NCI-H774 (cell line): ENCODE measurements around the gene WEE1.
"Not testable (repeated sequence)": the region's sequence is repeated elsewhere in the genome, so short reads cannot be mapped to it uniquely, and the experiment has no call there.

Source experiments
- DNase-seq: peaks from one replicate; lab custom pipeline; 2025; lab: John Stamatoyannopoulos, UW

WEE1 gene

DNA sequence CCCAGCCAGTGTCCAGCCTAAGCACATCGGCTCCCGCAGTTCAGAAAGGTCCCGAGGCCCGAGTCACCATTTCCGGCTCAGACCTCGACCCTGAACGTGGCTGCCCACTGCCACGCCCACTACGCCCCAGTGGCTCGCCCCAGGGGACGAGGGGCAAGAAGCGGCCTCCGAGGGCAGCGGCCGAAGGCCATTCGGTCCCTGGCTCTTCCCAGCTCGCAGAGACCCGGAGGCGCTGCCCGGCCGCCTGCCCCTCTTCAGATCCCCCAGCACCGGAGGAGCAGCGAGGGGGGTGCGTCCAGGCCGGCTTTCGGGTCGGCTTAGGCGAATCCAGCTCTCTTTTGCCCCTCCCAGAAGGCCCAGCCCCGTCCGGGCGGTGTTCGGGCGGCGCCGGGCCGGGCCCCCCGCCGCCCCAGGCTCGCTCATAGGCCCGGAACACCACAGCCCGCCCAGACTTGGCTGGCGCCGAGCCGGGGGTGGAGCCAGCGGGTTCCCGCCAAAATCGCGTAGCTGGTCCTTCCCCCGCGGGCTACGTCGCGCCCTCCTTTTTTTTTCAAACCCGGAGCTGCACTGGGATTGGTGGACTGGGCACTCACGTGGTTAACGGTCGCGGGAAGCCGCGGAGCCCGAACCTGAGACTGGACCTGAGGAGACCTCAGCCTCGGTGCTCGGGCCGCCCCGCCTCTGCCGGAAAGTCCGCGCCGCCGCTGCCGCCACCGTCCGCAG lies at the start of gene WEE1:
Gene WEE1 (plus strand): TSS at position 619 of the 723 bp plus-strand sequence. CDS start 264 bp downstream, outside the sequence.
- peak; percentile 99 for DNase-seq

DNA sequence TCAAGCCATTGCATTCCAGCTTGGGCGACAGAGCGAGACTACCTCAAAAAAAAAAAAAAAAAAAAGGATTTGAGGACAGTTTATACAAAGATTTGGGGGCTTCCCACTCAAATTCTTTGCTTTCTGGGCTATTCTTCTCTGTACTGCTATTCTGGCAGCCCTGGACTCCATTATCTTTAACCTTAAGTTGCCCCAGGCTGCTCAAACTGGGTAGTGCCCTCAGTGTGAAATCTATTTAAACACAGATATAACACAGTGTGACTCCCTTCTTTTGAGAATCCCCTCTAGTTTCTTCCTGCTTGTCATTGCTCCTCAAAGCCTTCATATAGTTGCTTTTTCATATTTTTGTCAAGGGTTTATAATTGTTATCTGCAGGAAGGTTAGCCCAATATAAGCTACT lies 49.5 kb upstream of the WEE1 start:
- DNase-seq = no peak

DNA sequence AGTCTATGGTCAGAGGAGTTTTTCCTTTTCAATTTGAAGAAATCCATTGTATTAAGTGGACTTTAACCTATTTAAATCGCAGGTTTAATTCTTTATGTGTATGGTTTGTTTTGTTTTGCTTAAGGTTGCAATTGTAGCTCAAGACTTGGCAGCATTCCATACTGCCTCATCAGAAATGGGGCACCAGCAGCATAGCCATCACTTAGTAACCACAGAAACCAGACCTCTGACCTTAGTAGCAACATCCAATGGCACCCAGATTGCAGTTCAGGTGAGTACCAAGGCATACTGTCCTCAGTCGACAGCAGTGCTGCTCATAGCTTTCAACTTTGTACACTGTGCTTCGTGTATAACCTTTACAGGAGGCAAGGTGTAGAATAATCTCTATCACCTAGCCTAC lies 48.4 kb upstream of the WEE1 start:
- no peak for DNase-seq

DNA sequence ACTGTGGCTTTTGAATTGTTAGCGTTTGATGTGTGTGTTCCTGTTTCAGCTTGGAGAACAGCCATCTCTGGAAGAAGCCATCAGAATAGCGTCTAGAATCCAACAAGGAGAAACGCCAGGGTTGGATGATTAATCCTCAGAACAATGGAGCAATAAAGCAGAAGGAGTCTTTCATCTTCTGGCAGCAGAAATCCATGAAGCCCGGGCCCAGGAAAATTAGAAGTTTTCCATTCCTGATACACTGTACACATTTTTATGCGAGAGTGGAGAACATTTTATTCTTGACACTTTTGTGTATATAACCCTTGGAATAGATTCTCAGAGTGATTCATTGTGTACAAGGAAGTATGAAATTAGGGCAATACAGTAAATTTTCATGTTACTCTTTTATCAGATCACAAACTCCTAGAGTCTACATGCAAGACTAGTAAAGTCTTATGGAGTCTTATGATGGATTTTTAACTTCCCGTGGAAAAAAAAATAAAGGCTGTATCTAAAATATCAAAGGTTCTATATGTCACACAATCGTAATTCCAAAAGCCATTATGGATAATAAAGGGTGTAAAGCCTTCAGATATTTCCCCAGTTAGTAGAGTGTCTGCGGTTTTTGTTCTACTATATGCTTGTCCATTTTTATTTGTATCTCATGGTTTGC lies 45.9 kb upstream of the WEE1 start:
- DNase-seq = no peak

DNA sequence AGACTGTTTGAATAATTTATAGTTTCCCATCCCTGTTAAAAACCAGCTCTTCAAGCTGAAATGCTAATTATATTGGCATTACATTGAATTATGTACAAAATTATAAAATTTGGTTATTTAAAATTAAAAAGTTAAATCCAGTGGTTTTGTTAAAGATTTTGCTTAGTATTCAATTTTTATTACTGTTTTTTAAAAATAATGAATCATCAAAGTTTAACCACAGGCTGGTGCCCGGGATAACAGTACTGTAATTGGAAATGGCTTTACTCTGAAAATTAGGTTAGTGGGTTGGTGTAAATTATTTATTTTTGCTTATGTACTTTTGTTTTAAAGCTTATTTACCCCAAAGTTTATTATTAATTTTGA lies 45.4 kb upstream of the WEE1 start:
- no peak for DNase-seq

DNA sequence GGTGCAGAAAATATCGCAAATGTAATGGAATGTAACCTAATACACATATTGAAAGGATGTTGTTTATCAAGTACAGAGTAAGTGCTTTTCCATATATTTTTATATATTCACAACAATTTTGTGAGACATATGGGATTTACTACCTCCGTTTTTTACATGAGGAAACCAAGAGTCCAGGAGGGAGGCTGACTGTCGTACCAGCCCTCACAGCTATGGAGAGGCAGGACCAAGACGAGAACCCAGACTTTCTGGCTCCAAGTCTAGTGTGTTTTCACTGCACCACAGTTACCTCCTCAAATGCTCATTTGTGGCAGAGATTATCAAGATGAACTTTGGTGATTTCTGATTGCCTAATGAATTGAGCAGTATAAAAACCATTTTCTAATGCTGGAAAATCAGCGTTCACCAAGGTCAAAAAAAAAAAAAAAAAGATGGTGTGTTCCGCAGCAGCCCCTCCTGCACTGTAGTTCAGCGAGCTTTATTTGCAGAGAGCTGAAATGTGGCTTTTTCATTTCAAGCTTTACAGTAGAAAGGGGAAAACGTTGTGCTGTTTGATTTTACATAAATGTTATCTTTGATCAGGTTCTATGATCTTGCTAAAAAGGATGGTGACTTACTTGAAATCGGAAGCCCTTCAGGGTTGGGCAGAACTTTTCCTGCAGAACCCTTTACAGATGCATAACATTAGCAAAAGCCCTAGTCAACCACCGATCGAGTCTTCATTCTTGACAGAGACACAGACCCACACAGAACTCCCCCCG lies 44.7 kb upstream of the WEE1 start:
- DNase-seq = no peak

DNA sequence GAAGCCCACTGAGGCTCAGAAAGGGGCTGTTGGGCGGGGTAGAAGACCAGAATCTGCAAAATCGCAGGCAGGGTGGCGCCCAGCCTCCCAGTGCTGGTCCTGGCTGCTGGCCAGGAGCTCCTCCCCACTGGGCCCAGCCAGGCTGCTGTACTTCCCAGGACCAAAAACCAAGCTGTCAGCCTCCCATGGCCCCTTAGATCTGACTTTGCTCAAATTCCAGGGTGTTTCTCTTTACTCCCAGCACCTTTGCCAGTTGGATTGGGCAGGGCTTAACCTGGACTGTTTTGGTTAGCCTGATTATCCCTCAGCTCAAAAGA lies 44.2 kb upstream of the WEE1 start:
- DNase-seq = no peak

DNA sequence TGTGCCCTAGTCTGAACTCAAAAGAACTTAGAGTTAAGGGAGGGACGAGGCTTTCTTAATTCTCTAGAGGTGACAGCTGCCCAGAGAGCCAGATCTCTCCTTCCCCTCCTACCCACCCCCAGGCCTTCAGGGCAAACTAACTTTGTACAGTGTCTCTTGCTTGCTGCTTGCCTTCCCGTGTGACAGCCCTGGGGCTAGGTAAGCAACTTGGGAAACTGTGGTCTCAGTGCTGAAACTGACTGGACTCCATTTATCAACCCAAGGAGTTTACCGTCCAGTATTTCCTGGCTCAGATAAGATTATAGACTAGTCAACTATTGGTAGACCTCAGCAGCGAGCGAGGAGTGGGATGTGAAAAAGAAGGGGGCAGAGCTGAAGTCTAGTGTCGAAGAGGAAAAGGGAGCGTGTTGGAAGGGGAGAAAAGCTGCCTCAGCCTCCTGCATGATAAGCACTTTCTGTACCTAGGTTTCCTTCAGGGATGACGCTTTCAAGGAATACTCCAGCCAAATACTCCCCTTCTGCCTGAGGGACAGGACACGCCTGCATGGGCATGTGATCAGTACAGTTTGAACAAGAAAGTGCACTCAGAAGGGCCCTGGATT lies 43.3 kb upstream of the WEE1 start:
- DNase-seq = no peak

DNA sequence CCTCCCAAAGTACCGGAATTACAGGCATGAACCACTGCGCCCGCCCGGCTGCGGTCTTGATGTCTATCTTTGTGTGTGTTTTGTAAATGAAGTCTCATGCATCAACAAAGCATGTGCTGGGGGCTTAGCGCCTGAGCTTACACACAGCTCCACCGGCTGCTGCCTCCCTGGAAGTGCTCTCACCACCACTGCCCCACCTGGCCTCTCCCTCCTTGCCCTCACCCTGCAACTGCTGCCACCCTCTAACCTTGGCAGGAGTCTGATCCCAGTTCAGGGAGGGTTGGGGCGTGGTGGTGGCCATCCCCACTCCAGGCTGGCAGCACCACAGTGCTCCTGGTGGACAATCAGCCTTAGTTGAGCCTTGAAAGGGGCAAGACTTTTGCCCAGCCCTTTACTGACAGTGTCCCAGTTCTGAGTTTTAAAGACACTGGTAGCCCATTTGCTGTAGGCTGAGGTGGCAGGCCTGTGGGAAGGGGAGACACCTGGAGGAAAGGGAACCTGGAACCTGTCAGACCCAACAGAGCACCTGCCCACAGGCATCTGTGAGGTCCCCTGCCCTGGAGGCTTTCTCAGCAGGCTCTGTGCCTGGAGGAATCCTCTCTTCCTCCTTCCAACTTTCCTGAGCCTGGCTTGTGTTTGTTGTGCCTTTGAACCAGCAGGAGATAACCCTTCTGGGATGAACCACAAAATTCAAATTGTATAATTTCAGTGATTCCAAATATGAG lies 42.4 kb upstream of the WEE1 start:
- no peak for DNase-seq

DNA sequence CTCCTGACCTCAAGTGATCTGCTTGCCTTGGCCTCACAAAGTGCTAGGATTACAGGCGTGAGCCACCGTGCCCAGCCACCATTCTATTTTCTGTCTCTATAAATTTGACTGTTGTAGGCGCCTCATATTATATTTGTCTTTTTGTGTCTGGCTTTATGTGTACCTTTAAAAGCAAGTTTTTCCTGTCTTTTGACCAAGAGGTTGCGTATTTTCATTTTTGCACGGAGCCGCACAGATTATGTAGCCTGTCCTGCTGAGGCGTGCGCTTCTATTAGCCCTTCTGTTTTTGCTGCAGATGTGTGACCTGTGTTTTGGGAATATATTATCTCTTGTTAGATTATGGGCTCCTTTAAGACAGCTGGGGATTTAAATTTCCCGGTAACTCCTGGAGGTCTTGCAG lies 40.4 kb upstream of the WEE1 start:
- no peak for DNase-seq

DNA sequence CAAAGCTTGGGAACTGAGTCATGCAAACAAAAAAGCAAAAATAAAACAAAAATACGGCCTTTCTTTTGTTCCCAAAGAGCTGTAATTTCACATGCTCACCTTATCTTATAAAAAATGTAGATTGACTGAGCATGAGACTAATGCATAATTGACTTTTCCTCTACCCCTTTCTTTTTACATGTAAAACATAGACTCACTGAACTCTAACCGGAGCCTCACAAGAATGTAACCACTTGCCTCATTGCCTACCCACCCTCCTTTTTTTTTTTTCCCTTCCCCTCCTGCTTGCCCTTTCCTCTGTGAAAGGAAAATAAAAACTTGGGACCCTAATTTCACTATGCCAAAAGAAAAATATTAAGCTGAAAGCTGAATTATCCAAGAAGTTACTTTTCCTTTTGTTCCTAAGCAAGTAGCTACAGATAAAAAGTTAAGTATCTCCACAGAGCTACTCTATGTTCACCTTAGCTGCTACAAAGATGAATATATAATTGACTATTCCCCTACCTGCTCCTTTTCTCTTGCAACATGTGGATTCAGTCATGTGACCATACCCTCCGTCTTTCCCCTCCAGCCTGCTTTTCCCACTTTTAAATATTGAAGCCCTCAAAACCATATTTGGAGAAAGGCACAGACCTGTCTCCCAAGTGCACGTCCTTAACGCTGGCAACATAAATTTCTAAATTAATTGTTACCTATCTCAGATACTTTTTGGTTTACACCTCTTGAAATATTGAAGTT lies 39.6 kb upstream of the WEE1 start:
- no peak for DNase-seq

DNA sequence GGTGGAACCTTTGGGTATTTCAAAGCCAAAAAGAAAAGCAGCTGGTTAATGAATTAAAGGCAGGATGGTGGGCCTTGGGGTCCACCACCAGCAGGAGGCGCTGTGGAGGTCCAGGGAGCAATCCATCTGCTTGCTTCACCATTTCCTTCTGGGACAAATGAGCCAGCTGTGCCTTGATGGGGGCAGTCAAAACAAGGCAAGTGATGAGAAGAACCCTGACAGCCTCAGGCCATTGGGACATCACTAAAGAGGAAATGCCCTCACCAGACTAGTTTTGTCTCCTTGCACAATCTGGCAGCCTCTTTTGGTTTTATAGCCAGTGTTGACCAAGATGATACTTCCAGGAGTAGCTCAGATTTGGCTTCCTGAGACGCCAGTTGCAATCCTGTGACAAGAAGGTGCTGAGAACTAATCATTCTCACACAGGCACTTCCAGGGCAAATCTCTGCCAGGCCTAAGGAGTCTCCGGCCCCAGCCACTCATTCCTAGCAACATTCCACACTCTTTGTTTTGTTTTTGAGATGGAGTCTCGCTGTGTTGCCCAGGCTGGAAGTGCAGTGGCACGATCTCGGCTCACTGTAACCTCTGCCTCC lies 38.2 kb upstream of the WEE1 start:
- DNase-seq = peak; percentile 20

DNA sequence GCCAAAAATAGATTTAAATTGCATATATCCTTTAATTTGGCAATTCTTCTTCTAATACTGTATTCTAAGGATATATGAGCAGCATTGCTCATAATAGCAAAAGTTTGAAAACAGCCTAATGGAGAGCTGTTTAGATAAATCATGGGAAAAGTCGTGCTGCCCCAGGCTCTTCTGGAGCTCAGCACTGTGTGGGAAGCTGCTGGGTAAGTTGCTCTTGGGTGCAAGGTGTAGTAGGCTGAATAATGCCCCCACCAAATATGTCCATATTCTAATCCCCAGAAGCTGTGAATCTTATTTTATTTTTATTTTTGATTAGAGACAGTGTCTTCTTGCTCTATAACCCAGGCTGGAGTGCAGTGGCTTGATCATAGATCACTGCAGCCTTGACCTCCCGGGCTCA lies 34.9 kb upstream of the WEE1 start:
- DNase-seq = no peak

DNA sequence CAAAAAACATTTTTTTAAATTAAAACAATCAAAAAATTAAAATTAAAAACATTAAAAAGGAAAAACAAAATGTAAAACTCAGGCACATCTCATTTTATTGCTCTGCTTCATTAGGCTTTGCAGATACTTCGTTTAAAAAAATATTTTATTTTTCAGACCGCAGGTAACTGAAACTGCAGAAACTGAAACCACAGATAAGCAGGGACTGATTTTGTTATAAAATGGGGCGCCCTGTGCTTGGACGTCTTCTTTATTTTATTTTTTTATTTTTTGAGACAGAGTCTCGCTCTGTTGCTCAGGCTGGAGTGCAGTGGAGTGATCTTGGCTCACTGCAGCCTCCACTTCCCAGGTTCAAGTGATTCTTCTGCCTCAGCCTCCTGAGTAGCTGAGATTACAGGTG lies 24.3 kb upstream of the WEE1 start:
- DNase-seq = not testable (repeated sequence)

DNA sequence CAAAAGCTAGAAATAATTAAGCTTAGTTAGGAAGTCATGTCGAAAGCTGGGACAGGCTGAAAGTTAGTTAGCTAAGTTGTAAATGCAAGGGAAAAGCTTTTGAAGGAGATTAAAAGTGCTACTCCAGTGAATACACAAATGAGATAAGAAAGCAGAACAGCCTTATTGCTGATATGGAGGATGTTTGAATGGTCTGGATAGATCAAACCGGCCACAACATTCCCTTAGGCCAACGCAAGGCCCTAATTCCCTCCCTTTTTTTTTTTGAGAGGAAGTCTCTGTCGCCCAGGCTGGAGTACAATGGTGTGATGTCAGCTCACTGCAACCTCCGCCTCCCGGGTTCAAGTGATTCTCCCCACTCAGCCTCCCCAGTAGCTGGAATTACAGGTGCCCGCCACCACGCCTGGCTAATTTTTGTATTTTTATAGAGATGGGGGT lies 23.3 kb upstream of the WEE1 start:
- DNase-seq = no peak

DNA sequence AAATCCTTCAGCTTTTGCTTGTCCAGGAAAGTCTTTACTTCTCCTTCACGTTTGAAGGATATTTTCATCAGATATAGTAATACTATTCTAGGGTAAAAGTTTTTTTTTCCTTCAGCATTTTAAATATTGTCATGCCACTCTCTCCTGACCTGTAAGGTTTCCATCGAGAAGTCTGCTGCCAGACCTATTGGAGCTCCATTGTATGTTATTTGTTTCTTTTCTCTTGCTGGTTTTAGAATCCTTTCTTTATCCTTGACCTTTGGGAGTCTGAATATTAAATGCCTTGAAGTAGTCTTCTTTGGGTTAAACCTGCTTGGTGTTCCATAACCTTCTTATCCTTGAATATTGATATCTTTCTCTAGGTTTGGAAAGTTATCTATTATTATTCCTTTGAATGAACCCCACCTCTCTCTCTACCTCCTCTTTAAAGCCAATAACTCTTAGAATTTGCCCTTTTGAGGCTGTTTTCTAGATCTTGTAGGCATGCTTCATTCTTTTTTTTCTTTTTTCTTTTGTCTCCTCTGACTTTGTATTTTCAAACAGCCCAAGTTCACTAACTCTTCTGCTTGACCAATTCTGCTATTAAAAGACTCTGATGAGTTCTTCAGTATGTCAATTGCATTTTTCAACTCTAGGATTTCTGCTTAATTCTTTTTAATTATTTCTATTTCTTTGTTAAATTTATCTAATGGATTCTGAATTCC lies 12.0 kb upstream of the WEE1 start:
- no peak for DNase-seq

DNA sequence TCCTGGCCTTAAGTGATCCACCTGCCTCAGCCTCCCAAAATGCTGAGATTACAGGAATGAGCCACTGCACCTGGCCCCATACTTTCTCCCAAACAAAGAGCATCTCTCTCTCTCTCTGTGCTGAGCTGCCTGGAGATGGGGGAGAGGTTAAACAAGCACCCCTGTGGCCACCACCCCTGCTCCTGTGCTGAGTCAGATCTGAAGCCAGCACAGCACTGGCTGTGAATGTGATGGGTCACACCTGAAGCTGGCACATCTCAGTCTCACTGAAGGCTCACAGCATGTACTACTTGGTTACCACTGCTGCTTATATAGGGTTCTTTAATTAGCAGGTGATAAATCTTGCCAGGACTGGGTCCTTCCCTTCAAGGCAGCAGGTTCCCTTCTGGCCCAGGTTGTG lies 10.8 kb upstream of the WEE1 start:
- DNase-seq = no peak

DNA sequence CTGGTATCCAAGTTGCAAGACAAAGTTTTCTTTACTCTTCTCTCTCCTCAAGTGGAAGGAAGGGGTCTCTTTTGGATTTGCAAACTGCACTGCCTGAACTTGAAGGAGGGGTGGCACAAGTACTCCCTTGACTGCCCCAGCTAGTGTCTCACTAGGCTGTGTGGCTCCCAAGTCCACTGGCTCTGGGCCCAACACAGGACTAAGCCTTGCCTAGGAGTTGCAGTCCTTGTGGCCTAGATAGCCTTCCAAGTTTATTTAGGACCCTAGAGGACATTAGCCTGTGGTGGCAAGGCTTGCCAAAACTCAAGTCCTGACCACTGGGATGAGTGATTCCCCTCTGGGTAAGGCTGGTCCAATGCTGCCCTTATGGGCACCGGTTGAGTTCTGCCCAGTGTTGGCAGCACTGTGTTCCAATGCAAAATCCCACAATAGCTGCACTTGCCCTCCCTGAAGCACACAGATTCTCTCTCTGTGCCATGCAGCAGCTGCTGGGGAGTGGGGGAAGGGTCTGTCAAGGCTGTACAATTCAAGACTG lies 10.2 kb upstream of the WEE1 start:
- no peak for DNase-seq

DNA sequence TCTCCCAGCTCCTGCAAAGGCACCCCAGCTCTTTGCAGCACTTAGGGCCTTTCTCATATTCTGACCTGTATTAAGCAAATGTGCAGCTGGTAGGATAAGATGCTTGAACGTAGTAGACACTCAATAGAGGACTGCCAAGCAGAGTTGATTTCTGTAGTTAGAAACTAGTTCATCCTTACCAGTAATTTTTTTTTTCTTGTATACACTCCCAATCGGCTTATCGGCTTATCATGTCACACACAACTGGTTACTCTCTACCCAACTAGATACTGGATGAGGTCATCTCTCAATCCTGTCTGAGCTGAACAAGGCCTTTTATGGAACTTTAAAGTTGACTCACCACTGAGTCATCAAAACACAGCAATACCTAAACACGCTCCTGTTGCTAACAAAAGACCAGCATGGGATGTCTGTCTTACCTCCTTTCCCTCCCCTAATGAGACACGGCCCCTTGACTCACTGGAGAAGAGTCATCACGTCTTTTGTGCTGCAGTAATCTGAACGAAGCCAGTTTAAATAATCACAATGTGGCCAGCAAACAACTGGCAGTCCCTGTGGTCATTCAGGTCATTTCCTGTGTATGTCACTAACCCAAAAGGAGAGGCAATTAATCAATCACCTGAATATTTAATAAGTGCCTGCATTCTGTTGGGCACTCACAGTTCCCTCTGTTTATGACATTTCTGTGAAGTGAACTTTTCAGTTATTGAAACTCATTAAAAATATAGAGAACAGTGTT lies 7.5 kb upstream of the WEE1 start:
- peak; percentile 89 for DNase-seq
